Measurements from ENCODE around the gene AGRP.

Gene AGRP

DNA sequence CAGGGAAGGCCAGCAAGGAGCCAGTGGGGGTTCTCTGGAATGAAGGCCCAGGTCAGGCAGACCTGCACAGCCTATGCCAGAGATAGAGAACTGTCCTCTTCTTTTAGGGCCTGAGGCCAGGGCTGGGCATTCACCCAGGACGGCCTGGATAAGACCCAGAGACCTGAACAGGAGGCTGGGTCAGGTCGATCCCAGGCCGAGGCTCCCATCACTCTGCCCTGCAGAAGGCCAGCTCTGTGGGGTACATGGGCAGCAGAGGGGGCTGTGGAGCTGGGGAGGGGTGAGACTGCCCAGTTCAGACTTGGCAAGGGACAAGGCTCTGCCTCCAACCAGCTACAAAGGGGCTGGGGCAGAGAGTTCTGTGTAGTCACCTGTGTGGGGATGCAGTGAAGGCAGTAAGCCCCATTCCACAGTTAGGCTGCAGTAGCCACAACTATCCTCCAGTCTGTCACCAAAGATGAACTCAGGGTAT is 37.9 kb downstream of the AGRP start:
- no peak for DNase-seq

GRCh38 chr16:67445126-67445426 is 38.3 kb downstream of the AGRP start:
- no peak for DNase-seq

- no peak for DNase-seq
Observed at GRCh38 chr16:67444259-67445125, 38.9 kb downstream of the AGRP start.

DNA sequence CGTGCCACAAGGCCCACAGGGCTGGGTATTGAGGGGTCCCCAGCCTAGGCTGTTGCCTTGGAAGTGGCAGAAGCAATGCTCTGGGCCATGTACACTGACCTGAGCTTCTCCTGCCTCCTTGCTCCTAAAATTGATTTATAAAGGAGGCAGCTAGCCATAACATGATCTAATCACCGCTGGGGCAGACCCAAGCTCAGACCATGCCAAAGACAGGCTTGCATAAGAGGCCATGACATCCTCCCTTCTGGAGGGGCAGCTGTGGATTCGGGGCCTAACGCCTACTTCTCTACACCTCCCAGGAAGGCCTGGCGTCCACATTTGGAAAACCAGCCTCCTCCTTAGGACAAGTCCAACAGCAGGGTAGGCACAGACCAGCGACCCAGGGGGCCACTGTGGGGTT is 40.1 kb downstream of the AGRP start:
- DNase-seq: no peak

GRCh38 chr16:67442581-67443255 is 40.6 kb downstream of the AGRP start:
- DNase-seq: no peak

- no peak for DNase-seq
Observed at GRCh38 chr16:67441907-67442306, 41.4 kb downstream of the AGRP start.

- no peak for DNase-seq
Observed at GRCh38 chr16:67441271-67441753, 42.0 kb downstream of the AGRP start.

DNA sequence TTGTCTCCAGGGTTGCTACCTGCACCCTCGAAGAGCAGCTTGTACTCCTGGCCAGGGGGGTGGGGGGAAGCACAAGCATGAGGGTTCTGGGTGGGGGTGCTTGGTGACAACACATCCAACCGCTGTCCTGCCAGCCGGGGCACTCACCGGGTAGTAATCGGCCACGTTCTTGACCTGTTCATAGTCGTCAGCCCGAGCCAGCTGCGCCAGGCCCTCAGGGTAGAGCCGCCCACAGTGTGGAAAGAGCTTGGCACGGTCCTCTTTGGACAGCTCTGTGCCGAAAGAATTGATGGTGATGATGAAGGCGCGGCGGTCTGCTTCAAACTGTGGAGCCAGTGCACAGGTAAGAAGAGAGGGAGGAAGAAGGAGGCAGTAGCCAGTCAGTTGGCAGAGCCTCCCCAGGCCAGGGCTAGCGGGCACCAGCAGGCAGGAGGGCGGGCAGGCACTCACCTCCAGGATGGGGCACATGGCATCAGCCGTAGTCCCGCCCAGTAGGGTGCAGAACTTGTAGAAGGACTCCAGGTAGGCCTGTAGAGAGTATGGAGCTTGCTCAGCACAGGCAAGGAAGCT is 44.4 kb downstream of the AGRP start:
- no peak for DNase-seq

DNA sequence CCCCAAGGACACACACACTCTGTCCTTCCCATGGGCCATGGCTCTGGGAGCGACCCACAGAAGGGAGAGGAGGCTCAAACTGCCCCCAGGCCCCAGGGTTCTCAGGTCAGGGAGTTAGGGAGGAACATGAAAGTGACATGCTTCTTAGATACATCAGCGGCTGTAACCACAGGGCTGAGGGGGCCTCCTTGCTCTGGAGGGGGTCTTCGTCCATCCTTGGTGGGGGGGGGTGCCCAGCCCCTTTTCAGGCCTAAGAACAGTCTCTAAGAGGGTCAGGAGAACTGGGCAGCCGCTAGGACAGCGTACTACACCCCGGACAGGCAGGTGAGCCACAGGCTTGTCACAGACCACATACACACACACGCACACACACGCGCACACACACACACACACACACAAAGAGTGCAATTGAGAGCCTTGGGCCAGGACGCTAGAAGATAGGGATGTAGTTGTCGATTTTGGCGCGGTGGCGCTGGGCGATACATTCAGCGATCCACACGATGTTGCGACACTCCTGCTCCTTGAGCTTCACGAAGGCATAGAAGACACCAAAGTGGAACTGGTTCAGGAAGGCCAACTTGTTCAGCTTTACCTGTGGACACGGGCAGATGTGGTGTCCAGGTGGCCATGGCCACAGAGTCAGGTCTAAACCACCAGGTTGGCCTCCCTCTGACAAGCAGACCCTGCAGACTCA is 45.1 kb downstream of the AGRP start:
- DNase-seq: no peak

GRCh38 chr16:67437513-67437912 is 45.8 kb downstream of the AGRP start:
- no peak for DNase-seq

DNA sequence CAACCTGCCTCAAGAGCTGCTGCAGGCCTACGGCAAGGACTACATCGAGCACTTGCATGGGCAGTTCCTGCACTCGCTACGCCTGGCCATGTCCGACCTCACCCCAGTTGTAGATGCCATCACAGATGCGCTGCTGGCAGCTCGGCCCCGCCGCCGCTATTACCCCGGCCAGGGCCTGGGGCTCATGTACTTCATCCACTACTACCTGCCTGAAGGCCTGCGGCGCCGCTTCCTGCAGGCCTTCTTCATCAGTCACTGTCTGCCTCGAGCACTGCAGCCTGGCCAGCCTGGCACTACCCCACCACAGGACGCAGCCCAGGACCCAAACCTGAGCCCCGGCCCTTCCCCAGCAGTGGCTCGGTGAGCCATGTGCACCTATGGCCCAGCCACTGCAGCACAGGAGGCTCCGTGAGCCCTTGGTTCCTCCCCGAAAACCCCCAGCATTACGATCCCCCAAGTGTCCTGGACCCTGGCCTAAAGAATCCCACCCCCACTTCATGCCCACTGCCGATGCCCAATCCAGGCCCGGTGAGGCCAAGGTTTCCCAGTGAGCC is 46.6 kb downstream of the AGRP start:
- no peak for DNase-seq

GRCh38 chr16:67435758-67436164 is 47.6 kb downstream of the AGRP start:
- no peak for DNase-seq

- no peak for DNase-seq
Observed at GRCh38 chr16:67433131-67433719, 50.1 kb downstream of the AGRP start.
